Endodermal cell (in vitro differentiated cells): ENCODE results near the gene C15orf40. TPM values are rescaled to one million over a fixed set of nuclear protein-coding genes. Genes with fewer than 3 reads are reported as not detected.

Experiments used
- DNase-seq: peaks from one replicate; pipeline ENCODE4 v3.0.0-alpha.2; 2017
- H3K27ac ChIP-seq: 2 replicates; pipeline ENCODE4 v1.5.1; 2013; ENCODE audit warnings: mild to moderate bottlenecking, low read depth, low read length, moderate library complexity
- H3K27me3 ChIP-seq: 2 replicates; pipeline ENCODE4 v1.6.1; 2013; ENCODE audit warnings: mild to moderate bottlenecking, low read length, moderate library complexity; ENCODE audit not compliant: insufficient read depth, control insufficient read depth, poor library complexity, severe bottlenecking
- H3K36me3 ChIP-seq: 2 replicates; pipeline ENCODE4 v1.7.0; 2013; ENCODE audit warnings: mild to moderate bottlenecking, low read length, moderate library complexity; ENCODE audit not compliant: control insufficient read depth, insufficient read depth
- H3K4me1 ChIP-seq: one replicate; pipeline ENCODE4 v1.7.0; 2013; ENCODE audit warnings: low read length; ENCODE audit not compliant: control insufficient read depth, insufficient read depth
- H3K4me3 ChIP-seq: 2 replicates; pipeline ENCODE4 v1.5.1; 2013; ENCODE audit warnings: mild to moderate bottlenecking, low read length, moderate library complexity
- H3K9ac ChIP-seq: 2 replicates; pipeline ENCODE4 v1.6.1; 2013; ENCODE audit warnings: mild to moderate bottlenecking, low read length, moderate library complexity; ENCODE audit not compliant: poor library complexity, severe bottlenecking; ENCODE audit errors: extremely low read depth
- H3K9me3 ChIP-seq: 2 replicates; pipeline ENCODE4 v1.6.1; 2013; ENCODE audit warnings: mild to moderate bottlenecking, low read length, moderate library complexity; ENCODE audit not compliant: control insufficient read depth
- H3K27ac Mint-ChIP-seq: 2 replicates; pipeline ENCODE4 v1.8.0; 2020; ENCODE audit warnings: mixed read lengths
- H3K27me3 Mint-ChIP-seq: 2 replicates; pipeline ENCODE4 v1.8.0; 2021; ENCODE audit warnings: mild to moderate bottlenecking, mixed read lengths; ENCODE audit not compliant: insufficient read depth
- H3K36me3 Mint-ChIP-seq: 2 replicates; pipeline ENCODE4 v1.8.0; 2020; ENCODE audit warnings: low read depth, mixed read lengths
- H3K4me1 Mint-ChIP-seq: 2 replicates; pipeline ENCODE4 v1.8.0; 2020; ENCODE audit warnings: mixed read lengths
- H3K4me3 Mint-ChIP-seq: 2 replicates; pipeline ENCODE4 v1.8.0; 2020; ENCODE audit warnings: mild to moderate bottlenecking, moderate library complexity, mixed read lengths
- H3K9me3 Mint-ChIP-seq: 2 replicates; pipeline ENCODE4 v1.8.0; 2020; ENCODE audit warnings: mild to moderate bottlenecking, mixed read lengths
- CTCF ChIP-seq: fragments of 200-600 bp; sonication (generic); conservative IDR thresholded peaks from 2 replicates; pipeline ENCODE4 v1.5.0; 2021; ENCODE audit warnings: antibody characterized with exemption, mild to moderate bottlenecking
- WGBS, 2 experiments: methylation state at CpG; one replicate each; pipeline versions ENCODE4 v1.1.5 to v1.1.7; 2013; ENCODE audit warnings: missing lambda C conversion rate in 2 of 2, mixed read lengths in 1 of 2; ENCODE audit not compliant: insufficient coverage in 1 of 2, insufficient read length in 1 of 2; 5-methylcytosine and 5-hydroxymethylcytosine counted together
- total RNA-seq, 2 donors: library from RNA; stranded (reverse); fragmentation: NEBNext Ultra II Directional in 1 of 2; extraction: Animal tissue kit (Norgen Biotek cat#: 25700) in 1 of 2; gene quantifications; 2 replicates in 1 of 2; 3 replicates in 1 of 2; pipeline ENCODE4 v1.2.1, GENCODE V29; 2021

Gene C15orf40
- total RNA-seq, 2 donors from 2014 or later = 15.5 to 17.7 TPM

DNA sequence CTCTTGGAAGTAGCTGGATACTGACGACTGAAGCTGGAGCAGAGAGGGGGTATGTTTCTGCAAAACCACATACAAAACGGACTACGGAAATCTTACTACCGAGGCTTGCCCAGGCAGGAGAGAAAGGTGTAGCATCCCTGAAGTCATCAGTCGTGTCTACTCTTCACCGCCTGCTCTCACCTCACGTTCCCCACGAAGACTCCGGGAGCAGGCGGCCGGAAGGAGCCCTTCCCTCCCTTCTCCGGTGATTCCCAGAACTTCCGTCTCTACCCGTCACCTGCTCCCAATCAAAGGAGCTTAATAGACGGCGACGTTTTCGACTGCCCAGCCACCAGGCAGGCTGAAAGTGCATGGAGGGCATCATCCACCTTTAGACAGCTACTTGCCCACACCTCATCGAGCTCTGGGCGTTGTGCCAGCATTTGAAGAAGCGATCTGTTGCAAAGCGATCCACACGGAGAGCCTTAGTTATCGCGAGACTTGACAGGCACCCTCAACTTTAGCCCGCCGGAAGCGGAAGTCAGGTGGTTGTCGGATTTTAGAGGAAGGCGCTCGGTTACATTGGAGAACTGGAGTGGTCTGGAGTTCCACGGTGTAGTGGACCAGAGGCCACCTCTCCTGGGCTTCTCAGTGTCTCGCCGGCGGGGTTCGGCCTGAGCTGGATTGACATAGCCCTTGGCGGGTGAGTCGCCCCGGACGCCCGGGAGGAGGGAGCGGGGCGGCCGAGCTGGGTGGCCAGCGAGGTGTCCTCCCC, 25.6 kb downstream of the C15orf40 start, which contains the start of gene RAMAC:
Gene RAMAC, plus strand, starts transcription at position 523 of the 754 bp plus-strand sequence. CDS start 2,809 bp downstream, outside the sequence.
- peak within 1 kb of the TSS; percentile 16 for H3K27ac ChIP-seq
- peaks cover 13% of the 10 kb centered on the region for H3K9me3 Mint-ChIP-seq
- no peaks in the 10 kb centered on the region for H3K4me1 Mint-ChIP-seq
- WGBS, 2 experiments = 6 to 10% methylated on average over 19 to 45 of the region's 45 CpGs
- peak within 1 kb of the TSS; percentile 72 for H3K9ac ChIP-seq
- H3K4me3 ChIP-seq = peak within 1 kb of the TSS; percentile 94
- peak within 1 kb of the TSS; percentile 98 for H3K27ac Mint-ChIP-seq
- peaks cover 15% of the 10 kb centered on the region for H3K27me3 Mint-ChIP-seq
- H3K4me3 Mint-ChIP-seq = peak within 1 kb of the TSS; percentile 84
- DNase-seq = peak; percentile 96
- no peaks in the 10 kb centered on the region for H3K27me3 ChIP-seq
- H3K36me3 Mint-ChIP-seq = peaks cover 33% of the 10 kb centered on the region
- TF ChIP-seq CTCF = no peak
- H3K4me1 ChIP-seq = no peaks in the 10 kb centered on the region
- H3K9me3 ChIP-seq = no peaks in the 10 kb centered on the region
- H3K36me3 ChIP-seq = peaks cover 23% of the 10 kb centered on the region

- no peak overlapping the region for H3K9ac ChIP-seq
- Mint-ChIP-seq H3K27me3 (peaks cover 19% of the 10 kb centered on the region), H3K36me3 (peaks cover 6% of the 10 kb centered on the region), H3K27ac (no peak overlapping the region), H3K4me1 (no peaks in the 10 kb centered on the region), H3K9me3 (peaks cover 13% of the 10 kb centered on the region), H3K4me3 (no peak overlapping the region)
- no peaks in the 10 kb centered on the region for H3K9me3 ChIP-seq
- whole genome bisulfite sequencing, 2 experiments = 82 to 100% methylated on average over 1 to 2 of the region's 2 CpGs
- DNase-seq = no peak
- H3K27ac ChIP-seq = no peak overlapping the region
- no peaks in the 10 kb centered on the region for H3K27me3 ChIP-seq
- no peaks in the 10 kb centered on the region for H3K36me3 ChIP-seq
- TF ChIP-seq CTCF = no peak
- no peaks in the 10 kb centered on the region for H3K4me1 ChIP-seq
- H3K4me3 ChIP-seq = no peak overlapping the region
Observed at GRCh38 chr15:82980981-82981380, 30.5 kb downstream of the C15orf40 start.

- 95 to 100% methylated on average over 1 of the region's 1 CpG for WGBS, 2 experiments
- no peak overlapping the region for H3K9ac ChIP-seq
Observed at GRCh38 chr15:82979726-82980125, 31.7 kb downstream of the C15orf40 start.

More at GRCh38 chr15:82979726-82980125, 31.7 kb downstream of the C15orf40 start:
- Histone ChIP-seq H3K9me3 (no peaks in the 10 kb centered on the region), H3K27ac (no peak overlapping the region), H3K4me3 (no peak overlapping the region), H3K27me3 (no peaks in the 10 kb centered on the region), H3K4me1 (no peaks in the 10 kb centered on the region), H3K36me3 (no peaks in the 10 kb centered on the region)
- DNase-seq = no peak
- no peak overlapping the region for H3K27ac Mint-ChIP-seq
- peaks cover 8% of the 10 kb centered on the region for H3K27me3 Mint-ChIP-seq
- H3K9me3 Mint-ChIP-seq = peaks cover 1% of the 10 kb centered on the region
- H3K4me3 Mint-ChIP-seq = no peak overlapping the region
- TF ChIP-seq CTCF = no peak
- no peaks in the 10 kb centered on the region for H3K4me1 Mint-ChIP-seq
- H3K36me3 Mint-ChIP-seq = peaks cover 6% of the 10 kb centered on the region
